Body of pancreas (tissue), 4 donors: Measurements from ENCODE around the gene GNAZ. TPM values are rescaled to one million over a fixed set of nuclear protein-coding genes. Genes with fewer than 3 reads are reported as not detected.

Experiments
- ATAC-seq: fragments of 150-250 bp; one replicate; pipeline ENCODE4 v1.9.1; 2016
- DNase-seq, 4 donors: peaks; one replicate each; pipeline ENCODE4 v3.0.0-alpha.2; 2019
- H3K27ac ChIP-seq, 4 donors: fragments of 200-600 bp; sonication (generic); 1 replicate in 3 of 4; 2 replicates in 1 of 4; pipeline versions ENCODE4 v1.5.1 to v1.6.1; 2016 to 2019; ENCODE audit warnings: mild to moderate bottlenecking in 1 of 4, mixed read lengths in 1 of 4, moderate library complexity in 1 of 4
- H3K27me3 ChIP-seq, 2 donors: fragments of 200-600 bp; sonication (generic); one replicate each; pipeline ENCODE4 v1.6.0; 2016; ENCODE audit warnings: mild to moderate bottlenecking in 1 of 2
- H3K36me3 ChIP-seq, 2 donors: fragments of 200-600 bp; sonication (generic); replicated peaks in 1 of 2; 2 replicates each; pipeline ENCODE4 v1.5.1; 2016; ENCODE audit warnings: low read depth in 2 of 2; ENCODE audit not compliant: insufficient read depth in 1 of 2
- H3K4me1 ChIP-seq: fragments of 200-600 bp; sonication (generic); one replicate; pipeline ENCODE4 v1.6.0; 2016
- H3K4me3 ChIP-seq, 2 donors: fragments of 200-600 bp; sonication (generic); 1 replicate in 1 of 2; 2 replicates in 1 of 2; pipeline ENCODE4 v1.5.1; 2016 to 2019
- H3K9me3 ChIP-seq, 3 donors: fragments of 200-600 bp; sonication (generic); 1 replicate in 2 of 3; 2 replicates in 1 of 3; pipeline ENCODE4 v1.5.1; 2016
- POLR2A ChIP-seq, 3 donors: fragments of 450-650 bp; IDR thresholded peaks; one replicate each; pipeline ENCODE4 v1.6.1; 2016; ENCODE audit warnings: antibody characterized with exemption in 3 of 3, mild to moderate bottlenecking in 2 of 3
- WGBS, 2 donors: methylation state at CpG; one replicate each; pipeline ENCODE4 v1.1.5; 2017; 5-methylcytosine and 5-hydroxymethylcytosine counted together
- intact Hi-C: fragments of 100-400 bp; cut with DNase I; formaldehyde crosslinking; loops from one replicate; pipeline ENCODE4 v1.15.1; 2023
- total RNA-seq, 2 donors: library from RNA; depleted of rRNA; stranded (reverse); fragments of >200 nt; gene quantifications; one replicate each; pipeline ENCODE4 v1.1.0, GENCODE V29; 2016
- TF ChIP-seq, protein P1 (sequence below), 7 experiments: fragments of 450-650 bp in 4 of 7; fragments of 200-600 bp in 3 of 7; sonication (generic) in 3 of 7; IDR thresholded peaks; one replicate each; pipeline ENCODE4 v1.5.1; 2016 to 2019; ENCODE audit warnings: antibody characterized with exemption in 7 of 7

The GNAZ gene
- total RNA-seq, 2 donors from 2014 or later: 0.33 to 2.3 TPM

GRCh38 chr22:23072911-23073491 lies 2.7 kb downstream of the GNAZ start:
- H3K27me3 ChIP-seq: no peaks in the 10 kb centered on the region
- intact Hi-C loops: no loop called here
- no peak overlapping the region for H3K4me3 ChIP-seq
- WGBS, 2 donors: 85 to 93% methylated on average over 9 to 11 of the region's 11 CpGs
- H3K27ac ChIP-seq: no peak overlapping the region
- TF ChIP-seq POLR2A (IDR thresholded peaks at IDR 0.05): no peak
- TF ChIP-seq, protein P1, sequence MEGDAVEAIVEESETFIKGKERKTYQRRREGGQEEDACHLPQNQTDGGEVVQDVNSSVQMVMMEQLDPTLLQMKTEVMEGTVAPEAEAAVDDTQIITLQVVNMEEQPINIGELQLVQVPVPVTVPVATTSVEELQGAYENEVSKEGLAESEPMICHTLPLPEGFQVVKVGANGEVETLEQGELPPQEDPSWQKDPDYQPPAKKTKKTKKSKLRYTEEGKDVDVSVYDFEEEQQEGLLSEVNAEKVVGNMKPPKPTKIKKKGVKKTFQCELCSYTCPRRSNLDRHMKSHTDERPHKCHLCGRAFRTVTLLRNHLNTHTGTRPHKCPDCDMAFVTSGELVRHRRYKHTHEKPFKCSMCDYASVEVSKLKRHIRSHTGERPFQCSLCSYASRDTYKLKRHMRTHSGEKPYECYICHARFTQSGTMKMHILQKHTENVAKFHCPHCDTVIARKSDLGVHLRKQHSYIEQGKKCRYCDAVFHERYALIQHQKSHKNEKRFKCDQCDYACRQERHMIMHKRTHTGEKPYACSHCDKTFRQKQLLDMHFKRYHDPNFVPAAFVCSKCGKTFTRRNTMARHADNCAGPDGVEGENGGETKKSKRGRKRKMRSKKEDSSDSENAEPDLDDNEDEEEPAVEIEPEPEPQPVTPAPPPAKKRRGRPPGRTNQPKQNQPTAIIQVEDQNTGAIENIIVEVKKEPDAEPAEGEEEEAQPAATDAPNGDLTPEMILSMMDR (IDR thresholded peaks at IDR 0.05): no peak
- no peaks in the 10 kb centered on the region for H3K9me3 ChIP-seq
- no peaks in the 10 kb centered on the region for H3K36me3 ChIP-seq
- ATAC-seq (no peak), DNase-seq (peak in 1 of 4 donors; percentile 2)
- H3K4me1 ChIP-seq: peaks cover 22% of the 10 kb centered on the region

GRCh38 chr22:23073526-23074229 lies 3.4 kb downstream of the GNAZ start:
- 71 to 77% methylated on average over 13 of the region's 13 CpGs for WGBS, 2 donors
- Histone ChIP-seq H3K36me3 (no peaks in the 10 kb centered on the region), H3K4me3 (no peak overlapping the region), H3K4me1 (peaks cover 27% of the 10 kb centered on the region), H3K27me3 (no peaks in the 10 kb centered on the region), H3K9me3 (no peaks in the 10 kb centered on the region), H3K27ac (no peak overlapping the region)
- ATAC-seq (no peak), DNase-seq (peak in 1 of 4 donors; percentile 13)
- TF ChIP-seq, protein P1 (IDR thresholded peaks at IDR 0.05): no peak
- no peak for TF ChIP-seq POLR2A (IDR thresholded peaks at IDR 0.05)
- intact Hi-C loops: no loop called here

GRCh38 chr22:23074451-23074850 lies 4.1 kb downstream of the GNAZ start:
- Histone ChIP-seq H3K27me3 (no peaks in the 10 kb centered on the region), H3K4me1 (peaks cover 22% of the 10 kb centered on the region), H3K9me3 (no peaks in the 10 kb centered on the region), H3K4me3 (no peak overlapping the region), H3K36me3 (no peaks in the 10 kb centered on the region), H3K27ac (no peak overlapping the region)
- ATAC-seq (no peak), DNase-seq (no peak)
- 91% methylated on average over 7 of the region's 7 CpGs for WGBS, 2 donors
- intact Hi-C loops: no loop called here
- TF ChIP-seq, protein P1 (IDR thresholded peaks at IDR 0.05): no peak

- Histone ChIP-seq H3K4me3 (no peak overlapping the region), H3K36me3 (no peaks in the 10 kb centered on the region), H3K27ac (no peak overlapping the region), H3K4me1 (peaks cover 18% of the 10 kb centered on the region), H3K9me3 (no peaks in the 10 kb centered on the region), H3K27me3 (no peaks in the 10 kb centered on the region)
- intact Hi-C loops: no loop called here
- DNase-seq: no peak
- 89 to 93% methylated on average over 4 of the region's 4 CpGs for WGBS, 2 donors
- ATAC-seq: no peak
- TF ChIP-seq, protein P1 (IDR thresholded peaks at IDR 0.05): no peak
- TF ChIP-seq POLR2A (IDR thresholded peaks at IDR 0.05): no peak
Measured at GRCh38 chr22:23075050-23075449, 4.7 kb downstream of the GNAZ start.
